Measurements from ENCODE around the gene POTEF.
"Not testable (repeated sequence)": the region's sequence is repeated elsewhere in the genome, so short reads cannot be mapped to it uniquely, and the experiment has no call there.

Gene POTEF

DNA sequence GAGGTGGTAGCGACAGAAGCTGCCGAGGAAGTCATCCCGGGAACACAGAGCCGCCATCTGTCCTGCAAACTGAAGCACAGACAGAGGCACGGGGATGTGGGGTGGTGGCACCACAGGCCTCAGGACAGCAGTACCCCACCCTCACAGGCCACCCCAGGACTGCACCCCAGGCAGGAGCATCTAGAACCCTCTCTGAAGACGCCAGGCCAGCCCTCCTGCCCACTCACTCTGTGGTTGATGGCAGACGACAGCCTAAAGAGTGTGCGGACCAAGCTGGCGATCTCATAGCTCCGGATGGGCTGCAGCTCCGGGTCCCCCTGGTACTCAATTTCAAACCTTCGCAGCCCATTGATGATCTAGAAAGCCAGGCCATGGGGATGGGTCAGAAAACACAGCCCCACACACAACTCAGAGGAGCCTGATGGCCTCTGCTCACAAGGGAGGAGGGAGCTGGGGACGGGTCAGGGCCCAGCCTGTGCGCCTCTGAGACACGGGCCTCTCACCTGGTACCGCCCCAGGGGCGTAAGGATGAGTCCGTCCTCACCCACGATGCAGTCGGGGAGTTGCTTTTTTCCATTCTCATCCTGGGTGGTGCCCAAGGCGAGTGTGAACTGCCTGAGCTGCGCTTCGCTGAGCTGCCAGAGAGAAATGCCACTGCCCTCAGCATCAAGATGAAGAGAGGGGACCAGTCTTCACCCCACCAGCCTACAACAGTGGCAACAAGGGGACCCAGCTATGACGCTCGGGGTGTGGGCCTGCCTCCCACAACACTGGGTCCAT lies 24.0 kb upstream of the POTEF start:
- no peak for DNase-seq

DNA sequence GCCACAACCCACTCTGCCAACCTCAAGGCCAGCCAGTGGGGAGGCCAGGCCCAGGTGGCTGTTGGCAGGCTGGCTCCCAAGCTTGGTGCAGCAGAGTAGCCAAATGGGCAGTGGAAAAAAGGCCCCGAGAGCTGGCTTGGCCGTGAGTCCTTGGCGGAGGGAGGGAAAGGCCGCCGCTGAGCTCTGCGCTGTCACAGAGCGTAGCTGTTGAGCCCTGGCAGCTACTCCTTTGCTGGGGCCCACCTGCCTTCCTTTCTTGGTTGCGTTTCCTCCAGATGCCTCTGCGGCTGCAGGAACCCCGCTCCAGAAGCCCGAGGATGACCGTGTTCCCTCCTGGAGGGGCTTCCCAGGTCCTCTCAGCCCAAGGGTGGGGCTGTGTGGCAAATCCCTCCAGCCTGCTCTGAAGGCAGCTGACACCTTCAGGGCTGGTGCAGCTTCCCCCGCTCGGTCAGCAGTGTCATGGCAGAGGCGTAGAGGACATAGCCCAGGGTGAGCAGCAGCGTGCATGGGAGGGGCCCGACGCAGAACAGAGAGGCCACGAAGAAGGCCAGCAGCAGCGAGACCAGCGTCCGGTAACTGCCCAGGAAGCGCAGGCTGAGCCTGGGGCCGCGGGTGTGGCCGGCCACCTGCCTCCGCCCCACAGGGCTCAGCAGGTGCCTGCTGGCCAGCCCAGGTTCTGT lies 23.3 kb upstream of the POTEF start:
- not testable (repeated sequence) for DNase-seq

DNA sequence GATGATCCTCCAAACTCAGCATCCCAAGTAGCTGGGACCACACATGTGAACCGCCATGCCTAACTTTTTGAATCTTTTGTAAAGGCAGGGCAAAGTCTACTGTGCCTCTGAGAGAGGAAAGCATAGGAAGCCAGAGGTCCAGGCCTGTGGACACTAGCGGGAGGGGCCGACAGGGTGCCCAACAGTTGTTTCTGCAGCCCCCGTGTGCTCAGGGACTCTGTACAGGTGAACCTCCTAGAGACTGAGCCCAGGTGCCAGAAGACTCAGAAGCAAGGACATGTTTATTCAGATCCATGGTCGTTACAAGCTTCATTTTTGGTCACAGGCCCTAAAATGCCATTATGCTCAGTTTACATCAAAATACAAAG lies 22.1 kb upstream of the POTEF start:
- not testable (repeated sequence) for DNase-seq

DNA sequence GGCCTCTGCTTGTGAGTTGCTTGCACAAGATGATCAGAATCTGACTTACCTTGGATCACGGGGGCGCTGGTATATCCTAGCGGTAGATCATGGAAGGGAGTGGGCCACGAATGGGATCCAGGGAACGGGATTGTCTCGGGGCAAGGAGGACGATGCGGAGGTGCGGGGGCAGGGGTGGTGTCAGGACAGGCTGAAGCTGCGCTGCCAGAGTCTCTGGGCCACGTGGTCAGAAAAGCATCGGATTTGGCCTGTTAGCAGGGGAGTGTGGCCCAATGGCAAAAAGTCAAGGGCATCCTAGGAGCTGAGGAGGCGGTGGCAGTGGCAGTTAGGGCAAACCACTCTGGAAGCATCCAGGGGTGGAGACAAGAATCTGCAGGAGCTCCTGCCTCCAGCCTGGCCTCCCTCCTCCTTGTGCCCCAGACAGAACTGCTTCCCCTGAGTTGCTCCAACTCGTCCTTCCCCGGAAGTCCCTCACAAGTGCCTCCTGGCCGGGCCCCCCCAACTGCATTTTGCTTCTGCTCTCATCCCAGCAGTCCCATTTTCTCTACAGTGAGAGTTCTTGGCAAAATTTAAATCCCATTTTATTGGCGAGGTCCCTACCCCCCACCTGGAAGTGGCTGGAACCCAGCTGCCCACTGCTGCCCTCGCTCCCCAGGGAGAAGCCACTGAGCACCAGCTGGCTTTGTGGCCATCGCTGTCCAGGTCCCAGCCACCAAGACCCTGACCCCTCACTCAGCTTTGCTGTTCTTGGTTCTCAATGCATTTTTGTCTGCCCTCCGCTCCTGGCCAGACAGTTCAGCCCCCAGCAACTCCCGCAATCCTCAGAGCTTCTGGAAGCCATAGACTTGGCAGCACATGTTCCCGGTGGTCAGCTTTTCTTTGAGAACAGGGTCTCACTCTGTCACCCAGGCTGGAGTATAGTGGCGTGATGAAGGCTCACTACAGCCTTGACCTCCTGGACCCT lies 21.4 kb upstream of the POTEF start:
- no peak for DNase-seq

DNA sequence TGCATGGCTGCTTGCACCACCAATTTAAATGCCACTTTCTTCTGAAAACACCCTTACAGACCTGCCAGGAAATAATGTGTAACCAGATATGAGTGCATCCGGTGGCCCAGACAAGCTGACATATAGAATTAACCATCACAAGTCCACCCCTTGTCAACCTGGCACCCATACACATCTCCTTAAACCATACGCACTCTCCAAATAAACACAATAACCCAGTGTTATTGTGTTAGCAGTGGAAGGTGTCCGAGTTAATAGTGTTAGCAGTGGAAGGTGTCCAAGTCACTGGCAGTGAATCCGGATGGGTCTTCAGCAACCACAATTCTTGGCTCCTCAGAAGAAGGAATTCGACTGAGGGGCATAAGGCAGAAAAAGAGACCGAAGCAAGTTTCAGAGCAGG lies 19.5 kb upstream of the POTEF start:
- not testable (repeated sequence) for DNase-seq

DNA sequence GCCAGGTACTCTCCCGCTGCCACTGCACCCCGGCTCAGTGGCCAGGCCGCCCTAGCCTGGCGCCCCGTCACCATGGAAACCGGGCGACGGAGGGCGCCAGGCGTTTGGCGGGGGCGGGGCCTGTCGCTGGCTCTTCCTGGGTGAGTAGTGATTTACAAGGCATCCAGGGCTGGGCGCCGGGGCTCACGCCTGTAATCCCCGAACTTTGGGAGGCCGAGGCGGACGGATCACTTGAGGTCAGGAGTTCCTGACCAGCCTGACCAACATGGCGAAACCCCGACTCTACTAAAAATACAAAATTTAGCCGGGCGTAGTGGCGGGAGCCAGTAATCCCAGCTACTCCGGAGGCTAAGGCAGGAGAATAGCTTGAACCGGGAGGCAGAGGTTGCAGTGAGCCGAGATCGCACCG lies 16.0 kb upstream of the POTEF start, which contains the start of gene CCDC74B:
Gene CCDC74B, minus strand, starts transcription at position 107 of the 409 bp plus-strand sequence. CDS start 116 bp downstream, outside the sequence.
- peak; percentile 49 for DNase-seq

DNA sequence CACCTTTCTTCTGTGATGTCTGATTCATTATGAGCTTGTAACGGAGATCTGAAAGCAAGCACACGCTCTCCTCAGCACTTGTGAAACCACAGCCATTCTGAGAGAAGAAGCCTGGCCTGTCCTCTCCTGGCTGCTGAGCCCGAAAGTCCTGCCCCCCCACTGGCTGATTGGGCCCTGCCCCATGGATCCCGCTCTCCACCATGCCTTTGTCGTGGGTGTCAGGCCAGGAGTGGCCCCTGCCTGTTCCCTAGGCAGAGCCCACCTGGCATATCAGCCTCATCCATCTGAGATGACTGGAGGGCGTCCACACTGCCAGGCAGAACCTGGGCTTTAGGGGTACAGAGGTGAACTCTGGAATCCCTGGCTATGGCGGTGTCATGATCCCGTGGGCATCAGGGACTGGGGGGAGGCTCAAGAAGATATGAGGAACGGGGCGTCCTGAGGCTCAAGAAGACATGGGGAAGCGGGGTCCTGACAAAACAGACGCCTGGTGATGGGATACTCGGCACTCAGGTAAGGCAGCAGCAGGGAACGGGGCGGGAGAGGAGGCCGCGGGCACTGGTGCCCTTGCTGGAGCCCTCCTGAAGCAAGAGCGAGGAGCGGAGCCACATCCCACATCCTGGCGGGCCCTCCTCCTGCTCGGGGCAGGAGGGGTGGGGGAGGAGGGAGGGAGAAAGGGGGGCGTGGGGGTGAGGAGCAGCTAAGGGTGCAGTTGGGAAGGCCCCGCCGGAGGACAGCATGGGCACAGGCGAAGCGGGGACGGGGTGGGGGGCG lies 14.4 kb upstream of the POTEF start:
- not testable (repeated sequence) for DNase-seq

DNA sequence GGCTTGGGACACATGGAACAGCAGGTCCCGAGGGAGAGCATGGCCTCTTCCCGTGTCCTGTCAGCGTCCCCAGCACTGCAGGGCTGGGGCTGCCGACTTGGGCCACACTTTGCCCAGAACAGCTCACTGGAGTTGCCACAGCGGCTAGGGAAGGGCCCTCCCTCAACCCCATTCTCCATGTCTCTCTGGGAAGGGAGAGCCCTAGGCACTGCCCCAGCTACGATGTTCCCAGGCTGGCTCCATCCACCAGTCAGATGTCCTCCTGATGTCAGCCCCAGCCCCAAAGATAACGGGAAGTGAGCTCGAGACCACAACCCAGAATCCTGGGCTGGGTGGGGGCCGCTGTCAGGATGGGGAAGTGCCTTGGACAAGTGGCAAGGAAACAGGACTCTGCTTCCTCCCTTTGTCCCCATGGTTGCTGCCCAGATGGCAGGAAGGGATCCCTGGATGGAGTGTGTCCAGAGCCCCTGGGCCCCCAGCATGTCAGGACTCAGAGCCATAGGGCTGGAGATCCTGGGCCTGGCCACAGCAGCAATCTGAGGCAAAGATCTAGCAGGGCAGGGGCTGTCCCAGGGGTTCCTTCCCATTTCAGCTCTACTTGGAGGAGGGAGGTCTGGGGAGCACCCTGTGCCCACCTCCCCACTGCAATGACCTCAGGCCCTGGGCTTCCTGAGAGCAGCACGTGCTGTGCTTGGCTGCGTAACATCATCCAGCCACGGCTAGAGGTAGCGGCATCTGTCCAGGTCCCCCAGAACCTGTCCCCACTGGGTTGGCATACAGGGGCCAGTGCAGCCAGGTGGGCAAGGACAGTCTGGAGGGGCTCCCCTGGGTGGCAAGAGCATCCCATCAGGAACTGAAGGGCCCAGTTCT lies 13.6 kb upstream of the POTEF start:
- not testable (repeated sequence) for DNase-seq

DNA sequence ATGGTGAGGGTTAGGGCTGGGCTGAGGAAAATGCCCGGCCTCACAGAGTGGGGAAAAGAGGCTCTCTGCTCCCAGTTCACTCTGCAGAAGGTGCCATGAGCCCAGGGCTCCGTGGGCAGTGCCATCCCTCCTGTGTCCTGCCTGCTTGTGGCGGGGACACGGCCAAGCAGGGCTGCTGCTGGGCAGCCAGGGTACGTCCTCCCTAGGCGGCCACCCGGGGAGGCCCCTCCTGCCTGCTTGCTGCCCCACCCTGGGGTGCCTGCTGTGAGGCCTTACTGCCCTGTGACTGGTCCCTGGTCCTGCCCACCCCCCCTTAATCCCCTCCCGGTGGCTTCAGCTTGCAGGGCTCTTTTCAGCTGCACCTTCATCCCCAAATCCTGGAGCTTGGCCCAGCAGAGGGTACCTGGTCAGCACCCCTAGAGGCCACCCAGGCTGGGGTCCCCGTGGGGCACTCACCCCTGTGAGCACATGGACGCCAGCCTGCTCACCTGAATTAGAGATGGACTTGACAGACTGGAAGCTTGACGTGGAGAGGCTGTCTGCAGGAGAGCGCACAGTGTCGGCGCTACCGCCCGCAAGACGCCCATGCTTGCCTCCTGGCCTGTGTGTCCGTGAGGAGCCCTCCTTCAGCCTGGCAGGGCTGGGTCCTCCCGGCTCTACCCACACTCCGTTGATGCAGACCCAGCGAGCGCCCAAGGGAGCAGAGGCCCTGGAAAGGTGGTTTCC lies 12.8 kb upstream of the POTEF start:
- not testable (repeated sequence) for DNase-seq

DNA sequence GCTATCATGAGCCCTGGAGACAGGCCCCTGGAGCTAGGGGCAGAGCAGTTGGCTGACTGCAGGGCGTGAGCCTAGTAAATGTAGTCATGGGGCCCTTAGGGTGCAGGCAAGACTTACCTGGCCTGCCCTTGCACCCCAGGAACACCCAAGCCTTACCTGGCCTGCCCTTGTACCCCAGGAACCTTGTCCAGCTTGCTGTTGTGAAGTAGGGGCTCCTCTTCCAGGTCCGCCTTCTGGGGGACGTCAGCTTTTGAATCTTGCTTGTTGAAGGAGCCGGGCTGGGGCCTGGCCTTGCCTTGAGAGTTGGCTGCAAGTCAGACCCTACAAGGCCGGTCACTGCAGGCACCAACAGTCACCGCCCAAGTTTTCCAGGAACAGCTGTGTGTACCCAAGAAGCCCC lies 12.0 kb upstream of the POTEF start:
- DNase-seq, result not testable (repeated sequence)

DNA sequence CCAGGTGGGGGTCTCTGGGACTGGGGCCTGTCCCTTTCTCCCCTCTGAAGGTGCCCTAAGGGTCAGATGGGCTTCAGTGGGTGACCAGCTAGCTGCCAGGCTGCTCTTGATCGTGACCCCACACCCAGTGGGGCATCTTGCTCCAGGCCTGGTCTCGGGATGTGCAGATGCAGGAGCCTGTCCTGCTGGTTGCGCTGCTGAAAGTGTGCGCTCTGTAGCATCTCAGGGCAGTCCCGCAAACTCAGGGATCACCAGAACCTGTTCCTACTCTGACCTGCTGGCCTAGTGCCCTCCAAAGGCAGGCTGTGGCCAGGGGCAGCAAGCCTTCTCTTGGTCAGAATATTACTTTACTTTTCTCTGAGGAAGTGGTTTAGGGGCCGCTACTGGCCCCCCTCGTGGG lies 11.5 kb upstream of the POTEF start:
- DNase-seq, result not testable (repeated sequence)

DNA sequence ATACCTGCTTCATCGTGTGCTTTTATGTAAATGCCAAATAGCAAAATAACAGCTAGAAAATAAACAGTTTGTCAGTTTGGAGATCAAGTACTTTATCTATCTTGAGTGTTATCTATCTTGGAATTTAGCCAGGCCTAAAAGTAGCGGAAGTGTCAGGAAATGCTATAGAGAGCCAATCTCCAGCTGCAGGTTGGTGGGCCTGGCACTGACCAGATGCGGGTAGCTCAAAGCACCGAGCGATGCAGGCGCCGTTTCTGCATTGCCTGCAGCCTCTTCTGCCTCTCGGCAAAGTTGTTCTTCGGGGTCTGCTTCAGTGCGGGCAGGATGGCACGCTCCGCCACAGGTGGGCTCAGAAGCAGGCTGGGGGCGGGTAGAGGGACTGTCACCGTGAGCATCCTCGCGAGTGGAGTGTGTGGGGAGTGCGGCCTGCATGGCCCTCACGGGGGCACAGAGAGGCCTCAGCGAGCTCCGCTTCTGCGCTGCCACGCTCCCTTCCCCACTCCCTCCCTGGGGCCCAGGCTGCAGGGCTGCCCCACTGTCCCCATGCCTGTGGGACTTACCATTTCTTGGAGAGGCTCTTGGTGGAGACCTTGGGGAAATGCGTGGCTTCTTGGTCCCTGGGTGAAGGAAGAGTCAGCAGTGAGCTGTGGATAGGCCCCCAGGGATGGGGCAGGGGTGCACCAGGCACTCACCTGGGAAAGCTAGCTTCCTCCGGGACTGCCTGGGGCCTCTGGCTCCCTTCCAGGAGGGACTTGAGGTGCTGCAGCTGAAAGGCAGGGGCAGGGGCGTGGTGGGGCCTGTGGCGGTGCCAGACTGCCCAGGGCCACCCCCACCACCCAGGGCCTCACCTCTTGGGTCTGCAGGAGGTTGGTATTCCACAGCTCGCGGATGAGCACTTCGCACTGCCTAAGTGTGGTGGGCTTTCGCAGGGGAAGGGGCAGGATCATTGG lies 10.6 kb upstream of the POTEF start:
- not testable (repeated sequence) for DNase-seq

DNA sequence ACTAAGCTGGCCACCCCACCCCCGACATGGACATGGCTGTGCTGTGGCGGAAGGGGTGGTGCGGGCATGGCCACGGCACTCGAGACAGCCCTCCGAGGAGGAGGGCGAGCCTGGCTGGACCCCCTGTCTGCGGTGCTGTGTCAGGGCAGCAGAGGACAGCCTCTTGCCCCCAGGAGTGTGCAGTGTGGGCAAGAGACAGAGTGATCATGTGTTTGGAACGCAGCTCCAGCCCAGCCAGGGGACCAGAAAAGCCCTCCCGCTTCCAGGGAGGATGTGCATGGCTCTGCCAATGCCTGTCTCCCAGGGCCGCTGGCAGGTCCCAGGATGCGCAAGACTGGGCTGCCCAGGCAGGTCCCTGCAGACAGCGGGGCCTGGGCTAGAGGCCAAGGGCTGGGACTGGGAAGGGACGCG lies 9.8 kb upstream of the POTEF start:
- DNase-seq, result not testable (repeated sequence)

DNA sequence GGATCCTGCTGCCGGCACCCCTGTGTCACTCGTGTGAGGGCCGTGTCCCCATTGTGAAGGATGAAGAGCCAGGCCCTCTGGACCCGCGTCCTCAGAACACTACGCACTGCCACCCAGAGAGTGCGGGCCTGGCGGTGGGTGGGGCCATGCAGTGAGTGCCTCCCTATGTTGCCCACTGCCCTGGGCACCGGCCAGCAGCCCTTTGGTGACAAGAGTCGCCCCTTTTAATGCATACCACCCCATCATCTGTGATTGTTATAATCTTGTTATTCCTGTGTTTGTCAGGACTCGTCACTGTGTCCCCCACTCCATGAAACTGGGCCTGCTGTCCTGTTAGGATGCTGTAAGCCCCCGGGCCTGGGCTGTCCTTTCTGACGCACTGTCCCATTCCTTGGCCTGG lies 9.3 kb upstream of the POTEF start:
- not testable (repeated sequence) for DNase-seq

DNA sequence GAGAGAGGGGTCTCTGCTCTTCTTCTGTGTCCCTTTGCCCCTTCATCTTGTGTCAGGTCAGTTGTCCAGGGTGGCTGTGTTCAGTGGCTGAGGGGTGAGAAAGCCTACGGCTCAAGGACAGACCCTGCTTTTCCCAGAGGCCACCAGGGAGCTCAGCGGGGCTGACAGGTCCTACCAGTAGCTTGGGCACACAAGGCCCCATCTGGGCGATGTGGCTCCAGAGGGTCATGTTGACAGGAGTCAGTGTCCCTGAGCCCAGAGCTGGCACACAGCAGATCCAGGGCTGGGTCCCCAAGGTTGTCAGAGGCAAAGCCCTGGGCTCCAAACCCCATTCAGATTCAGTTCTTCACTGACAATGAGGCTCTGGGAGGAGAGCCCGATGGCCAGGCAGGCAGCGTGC lies 8.1 kb upstream of the POTEF start:
- not testable (repeated sequence) for DNase-seq

DNA sequence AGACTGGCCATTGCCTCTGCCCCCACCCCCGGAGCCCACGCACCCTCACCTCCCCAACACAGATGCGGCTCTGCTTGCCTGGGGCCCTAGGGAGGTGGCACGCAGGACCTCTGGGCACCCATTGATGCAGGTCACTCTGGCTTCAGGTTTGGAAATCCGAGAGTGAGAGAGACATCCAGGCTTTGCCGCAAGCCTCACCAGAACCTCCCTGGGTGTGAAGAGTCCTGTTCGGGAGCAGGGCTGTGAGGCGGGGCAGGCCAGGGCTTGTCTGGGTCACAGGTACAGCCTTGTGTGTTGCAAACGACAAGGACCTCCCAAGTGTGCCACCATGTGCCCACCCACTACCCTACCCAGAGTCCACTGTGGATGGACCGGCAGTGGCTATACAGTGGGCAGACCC lies 7.5 kb upstream of the POTEF start:
- DNase-seq, result not testable (repeated sequence)

DNA sequence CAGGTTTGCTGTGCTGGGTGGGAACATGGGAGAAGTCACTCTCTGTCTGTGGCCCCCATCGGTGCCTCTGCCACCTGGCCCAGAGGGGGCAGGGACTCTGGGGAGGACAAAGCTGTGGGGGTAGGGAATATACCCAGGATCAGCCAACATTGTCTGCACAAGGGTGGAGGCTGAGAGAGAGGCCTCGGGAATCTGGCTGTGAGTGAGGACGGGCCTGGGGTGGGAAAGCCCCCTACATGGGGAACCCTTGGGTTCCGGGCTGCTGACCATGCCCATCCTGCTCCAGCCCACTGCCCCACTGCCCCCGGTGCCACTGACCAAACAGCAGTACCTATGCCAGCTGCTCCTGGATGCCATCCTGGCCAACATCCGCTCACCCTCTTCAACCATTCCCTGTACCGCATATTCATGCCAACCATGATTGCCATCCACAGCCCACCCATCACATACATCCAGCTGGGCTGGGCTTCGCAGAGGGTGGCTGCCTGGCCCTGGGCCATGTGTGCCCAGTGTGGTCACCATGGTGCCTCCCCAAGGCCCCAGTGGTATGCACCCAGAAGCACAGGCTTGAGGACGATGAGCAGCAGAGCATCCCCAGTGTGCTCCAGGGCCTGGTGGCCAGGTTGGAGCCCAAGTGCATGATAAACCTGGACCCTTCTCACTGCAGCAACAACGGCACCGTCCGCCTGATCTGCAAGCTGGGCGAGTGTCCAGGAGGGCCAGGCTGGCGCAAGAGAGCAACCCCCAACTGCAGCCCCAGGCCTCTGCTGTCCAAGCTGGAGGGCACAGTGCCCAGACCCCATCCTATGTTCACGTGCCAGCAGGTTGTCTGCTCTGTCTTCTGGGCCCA lies 6.9 kb upstream of the POTEF start:
- DNase-seq, result no peak

DNA sequence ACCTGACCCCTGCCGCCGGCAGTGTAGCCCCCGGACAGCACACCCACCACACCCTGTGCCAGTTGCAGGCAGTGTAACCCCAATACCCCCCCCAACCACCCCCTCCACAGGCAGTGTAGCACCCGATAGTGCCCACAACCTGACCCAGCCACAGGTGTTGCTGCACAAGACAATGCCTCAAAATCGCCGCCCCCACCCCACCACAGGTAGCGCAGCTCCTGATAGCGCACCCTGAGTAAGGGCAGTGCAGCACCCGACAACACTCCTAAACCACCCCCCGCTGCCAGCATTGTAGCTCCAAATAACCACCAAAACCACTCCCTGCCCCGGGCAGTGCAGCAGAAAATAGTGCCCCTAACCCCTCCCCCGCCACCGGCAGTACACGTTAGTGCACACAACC lies 558 bp downstream of the POTEF start:
- not testable (repeated sequence) for DNase-seq
